HG03521 (cell line): ENCODE results near the gene ATXN1.

ENCODE experiments used
- ATAC-seq: cut with Tn5 transposase; IDR thresholded peaks from one replicate; pipeline ENCODE4 v1.9.1; 2021; ENCODE audit warnings: mild to moderate bottlenecking, moderate library complexity; ENCODE audit not compliant: unreplicated experiment

The ATXN1 gene

DNA sequence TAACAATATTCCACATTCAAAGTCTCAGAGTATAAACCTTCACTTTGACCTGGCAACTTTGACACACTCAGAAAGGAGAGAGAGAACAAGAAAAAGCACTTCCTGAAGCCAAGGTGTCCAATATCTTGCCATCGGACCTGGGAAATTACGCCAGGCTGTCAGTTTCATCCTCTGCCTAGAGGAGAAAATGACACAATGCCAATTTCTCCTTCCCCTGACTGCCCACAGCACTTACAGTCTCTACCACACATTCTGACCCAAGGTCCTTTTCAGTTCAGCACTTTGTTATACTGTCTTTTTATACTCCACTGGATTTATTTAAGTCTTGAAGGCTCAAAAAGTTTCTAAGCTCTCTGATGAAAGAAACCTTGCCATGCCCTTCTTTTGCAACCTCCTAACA, 272.4 kb downstream of the ATXN1 start:
- ATAC-seq: no peak

DNA sequence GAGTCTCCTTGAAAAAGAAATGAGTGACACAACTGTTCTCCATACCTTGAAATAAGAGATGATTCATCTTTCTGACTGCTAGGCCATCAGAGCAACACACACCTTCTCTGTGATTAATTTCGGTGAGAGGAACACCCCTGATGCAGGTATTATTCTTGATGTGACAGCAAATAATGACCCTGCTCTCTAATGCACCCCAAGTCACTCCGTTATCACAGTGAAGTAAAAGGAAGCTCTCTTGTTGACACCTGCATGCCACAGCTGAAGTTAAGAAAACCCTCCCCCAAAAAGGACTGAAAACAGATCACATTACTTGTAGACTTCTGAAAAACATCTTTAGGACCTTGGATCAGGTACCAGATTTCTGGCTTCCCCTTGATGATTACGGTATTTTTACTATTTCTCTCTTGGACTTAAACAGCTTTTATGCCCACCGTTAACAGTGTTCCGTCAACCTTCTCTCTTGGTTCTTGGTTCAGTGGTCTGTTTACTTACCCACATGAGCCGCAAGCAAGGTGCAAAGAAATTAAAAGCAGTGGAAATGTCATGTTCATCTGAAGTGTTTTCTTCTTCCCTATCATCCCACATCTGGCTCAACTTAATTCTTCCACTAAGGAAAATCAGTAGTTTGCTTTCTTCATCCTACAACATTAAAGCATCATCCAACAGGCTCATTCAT, 273.1 kb downstream of the ATXN1 start:
- ATAC-seq: no peak

DNA sequence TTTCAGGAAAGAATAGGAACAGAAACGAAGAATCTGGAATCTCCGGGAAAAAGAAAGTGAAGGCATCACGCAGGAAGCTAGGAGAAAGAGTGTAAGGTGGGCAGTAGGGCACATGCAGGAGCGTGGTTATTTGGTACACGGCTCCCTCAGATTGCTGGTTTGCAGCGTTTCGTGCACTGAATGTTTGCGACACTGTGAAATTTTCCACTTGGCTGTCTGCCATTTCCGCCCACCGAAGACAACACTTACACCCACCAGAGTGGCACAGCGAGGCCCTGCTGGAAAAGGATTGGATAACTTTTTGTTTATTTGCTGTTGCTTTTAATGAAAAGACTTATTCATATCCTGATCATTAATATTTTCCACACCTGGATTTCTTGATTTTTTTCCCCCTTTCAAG, 274.6 kb downstream of the ATXN1 start:
- ATAC-seq: no peak

DNA sequence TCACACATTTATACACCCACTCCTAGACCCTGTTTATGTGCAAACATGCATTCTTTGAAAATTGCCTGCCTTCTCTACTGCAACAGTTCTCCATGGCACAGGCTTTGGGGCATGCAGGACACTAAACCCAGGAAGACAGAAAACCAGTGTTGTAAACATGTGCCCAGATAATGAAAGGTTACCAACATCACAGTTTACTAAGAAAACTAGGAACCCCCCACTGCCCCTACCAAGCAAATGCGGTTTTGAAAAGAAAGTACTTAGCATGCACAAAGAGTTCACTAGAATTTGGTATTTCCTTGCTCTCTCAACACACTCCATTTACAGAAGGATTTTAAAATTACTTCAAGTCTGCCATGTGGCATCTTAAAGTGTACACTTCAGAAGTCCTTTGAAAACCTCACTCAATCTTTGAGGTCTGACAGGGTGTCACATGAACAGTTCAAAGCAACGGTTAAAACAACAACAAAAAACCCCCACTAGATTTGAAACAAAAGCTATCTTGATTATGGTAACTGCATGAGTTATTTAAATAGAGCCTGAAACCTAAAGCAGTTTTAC, 277.9 kb downstream of the ATXN1 start:
- no peak for ATAC-seq

DNA sequence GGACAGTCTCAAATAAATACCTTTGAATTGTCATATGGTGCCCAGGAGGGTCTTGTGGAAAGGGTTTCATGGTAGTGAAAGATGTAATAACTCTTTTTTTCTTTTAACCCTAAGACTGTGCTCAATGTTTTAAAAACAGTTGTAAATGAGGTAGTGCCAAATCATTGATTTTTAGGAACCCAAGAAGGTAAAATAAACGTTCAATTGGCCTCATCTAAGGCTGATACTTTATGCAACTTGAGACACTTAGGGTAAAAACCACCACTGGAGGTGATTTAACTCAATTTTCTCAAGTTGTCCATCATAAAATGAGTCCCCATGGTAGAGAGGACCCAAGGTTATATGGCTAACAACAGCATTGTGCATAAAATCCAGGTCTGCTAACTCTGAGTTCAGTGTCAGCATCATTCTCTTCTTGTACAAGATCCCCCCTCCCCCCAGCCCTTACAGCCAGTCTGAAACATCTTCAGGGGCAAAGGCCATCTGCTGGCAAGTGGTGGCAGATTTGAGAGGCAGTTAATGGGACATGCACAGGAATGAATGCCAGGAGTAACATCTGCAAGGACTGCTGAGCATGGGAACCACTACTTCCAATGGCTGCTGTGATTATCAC, 278.5 kb downstream of the ATXN1 start:
- ATAC-seq: no peak

DNA sequence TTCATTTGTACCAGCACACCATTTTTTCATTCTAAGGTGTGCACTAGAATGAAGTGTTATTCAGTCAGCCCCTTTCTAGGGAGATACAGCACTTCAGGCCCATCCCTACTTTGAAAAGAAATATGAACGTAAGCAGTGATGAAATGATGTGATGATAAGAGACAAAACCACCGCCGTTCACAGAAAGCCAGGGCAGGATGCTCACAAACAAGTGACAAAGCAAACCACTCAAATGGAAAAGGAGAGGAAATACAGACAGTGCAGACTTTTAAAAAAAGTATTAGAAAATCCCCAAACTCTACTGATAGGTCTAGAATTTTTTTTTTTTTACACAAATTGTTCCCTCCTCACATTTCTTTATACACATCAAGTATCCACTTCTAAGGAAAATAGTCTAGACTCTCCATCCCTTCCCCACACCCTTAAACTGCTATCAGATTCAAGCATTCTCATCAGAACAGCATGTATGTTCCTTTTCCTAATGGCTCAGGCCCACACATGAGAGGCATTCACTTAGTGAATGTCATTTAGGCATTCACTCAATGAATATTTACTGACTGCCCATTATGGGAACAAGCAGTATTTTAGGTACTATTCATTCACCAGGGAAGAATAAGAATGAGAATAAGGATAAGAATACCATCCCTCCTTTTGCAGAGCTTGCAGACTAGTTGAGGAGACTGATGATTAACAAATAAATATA, 279.4 kb downstream of the ATXN1 start:
- no peak for ATAC-seq

DNA sequence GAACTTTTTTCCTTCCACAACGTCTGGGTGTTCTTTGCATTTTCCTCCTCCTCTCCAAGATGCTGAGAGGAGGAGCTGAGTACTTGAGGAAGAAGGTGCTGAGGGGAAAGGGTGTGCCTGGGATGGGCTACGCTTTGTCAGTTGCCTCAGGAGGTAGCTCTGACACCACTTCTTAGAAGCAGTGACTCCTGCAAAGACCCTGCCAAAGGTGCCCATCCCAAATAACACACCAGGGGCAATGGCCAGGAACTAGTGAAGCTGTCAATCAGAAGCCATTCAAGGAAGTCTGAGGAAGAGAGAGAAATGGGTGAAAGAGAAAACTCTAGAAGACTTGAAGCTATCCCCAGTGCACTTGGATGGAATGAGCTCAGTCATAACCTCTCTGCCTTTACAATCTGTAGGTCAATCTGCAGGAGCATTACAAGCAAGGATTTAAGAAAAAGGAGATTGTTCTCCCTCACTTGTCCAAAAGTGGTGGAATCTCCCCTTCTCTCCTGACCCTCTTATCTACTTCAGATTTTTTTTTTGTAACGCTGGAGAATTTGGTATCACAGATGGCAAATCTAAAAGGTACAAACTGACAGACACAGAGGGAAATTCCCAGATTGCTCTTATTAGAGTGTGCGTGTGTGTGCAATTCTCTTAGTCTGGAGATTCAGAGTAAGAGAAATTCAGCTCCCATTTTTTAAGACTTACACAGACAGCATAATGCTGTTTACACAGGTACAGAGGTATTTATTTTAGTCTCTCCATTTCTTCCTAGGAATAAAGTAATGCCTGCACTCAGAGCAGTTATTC, 280.3 kb downstream of the ATXN1 start:
- no peak for ATAC-seq

DNA sequence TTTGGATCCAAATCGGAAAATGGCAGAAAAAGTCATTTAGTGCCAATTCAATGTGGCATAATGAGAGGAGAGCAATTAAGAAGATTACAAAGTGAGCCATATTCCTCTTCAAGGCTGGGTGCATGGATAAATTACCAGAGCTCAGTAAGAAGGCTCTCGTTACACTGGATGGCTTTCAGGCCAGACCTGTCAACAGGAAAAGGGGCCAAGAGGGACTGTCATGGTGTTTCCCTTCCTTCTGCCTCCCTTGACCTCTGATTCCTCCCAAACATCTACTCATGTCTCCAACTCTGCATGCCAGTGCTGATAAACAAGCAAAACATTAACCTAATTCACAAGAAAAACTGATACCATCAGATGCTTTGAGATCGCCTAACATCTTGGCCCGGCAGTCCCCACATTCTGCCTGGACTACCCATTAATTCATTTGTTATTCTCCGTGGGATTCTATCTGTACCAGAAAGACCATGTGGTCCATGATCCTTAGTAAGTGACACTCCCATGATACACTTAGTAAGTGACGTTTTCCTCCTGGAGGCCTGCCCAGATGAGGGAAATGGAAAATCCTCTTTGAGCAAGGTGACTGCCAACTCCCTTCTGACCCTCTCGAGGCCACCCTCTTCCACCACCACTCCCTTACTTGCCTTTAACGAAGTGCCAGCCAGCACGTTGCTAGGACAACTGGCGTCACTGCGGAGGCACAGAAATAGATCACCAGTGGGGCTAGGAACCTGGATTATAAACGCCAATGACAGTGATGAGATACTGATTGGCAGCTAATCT, 283.7 kb downstream of the ATXN1 start:
- ATAC-seq: no peak

DNA sequence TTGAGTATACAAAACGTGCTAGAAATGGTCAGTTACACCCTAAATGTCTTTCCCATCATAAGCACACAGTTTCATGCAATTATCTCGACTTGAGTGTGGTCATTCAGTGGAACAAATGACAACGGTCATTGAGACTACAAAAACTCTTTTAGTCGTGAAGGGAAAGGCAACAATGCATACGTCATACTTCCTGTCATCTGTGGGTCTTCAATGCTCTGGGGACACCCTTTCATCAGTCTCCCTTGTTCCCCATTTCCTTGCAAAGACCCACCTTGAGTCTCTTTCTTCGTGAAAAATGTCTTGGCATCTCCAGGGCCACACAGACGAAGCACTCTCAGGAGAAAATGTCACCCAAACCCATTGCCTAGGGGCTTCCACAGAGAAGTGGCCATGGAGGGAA, 284.4 kb downstream of the ATXN1 start:
- ATAC-seq: no peak

DNA sequence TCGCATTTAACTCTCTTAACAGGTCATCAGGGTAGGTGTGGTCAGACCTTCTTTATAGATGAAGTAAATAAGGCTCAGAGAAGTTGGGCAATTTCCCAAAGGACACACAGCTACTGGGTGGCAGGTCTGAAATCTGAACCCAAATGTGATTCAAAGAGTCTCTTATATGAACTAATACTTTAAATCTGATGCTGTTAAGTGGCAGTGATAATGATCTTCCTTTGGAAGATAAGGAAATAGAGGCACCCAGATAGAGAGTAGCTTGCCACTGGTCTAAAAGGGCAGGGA, 285.8 kb downstream of the ATXN1 start:
- no peak for ATAC-seq

DNA sequence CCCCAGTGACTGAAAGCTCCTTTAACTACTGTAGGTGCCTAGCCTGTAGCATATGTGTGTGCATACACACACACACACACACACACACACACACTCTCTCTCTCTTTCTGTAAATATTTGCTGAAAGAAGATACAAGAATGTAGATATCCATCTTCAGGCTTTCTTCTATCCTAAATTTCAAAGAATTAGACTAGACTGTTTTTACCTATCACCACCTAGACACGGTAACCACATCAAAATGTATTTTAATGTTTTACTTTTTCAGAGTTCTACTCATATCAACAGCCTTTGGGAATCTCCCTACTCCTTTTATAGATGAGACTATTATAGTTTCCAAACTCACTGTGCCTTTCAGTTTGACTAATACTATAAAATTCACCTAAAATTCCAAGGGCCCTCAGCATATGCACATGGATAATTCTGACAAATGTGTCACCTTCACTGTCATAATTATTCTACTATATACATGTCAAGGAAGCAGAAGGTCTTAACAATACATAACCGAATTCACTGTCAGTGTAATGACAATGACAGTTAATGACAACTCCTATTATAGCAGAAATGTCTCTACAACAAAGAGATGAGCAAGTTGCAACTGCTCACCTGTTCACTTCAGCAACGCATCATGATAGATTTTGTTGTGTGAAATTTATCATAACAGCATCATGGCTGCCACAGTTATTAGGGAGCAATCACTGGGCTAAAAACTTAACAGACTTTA, 286.3 kb downstream of the ATXN1 start:
- no peak for ATAC-seq

DNA sequence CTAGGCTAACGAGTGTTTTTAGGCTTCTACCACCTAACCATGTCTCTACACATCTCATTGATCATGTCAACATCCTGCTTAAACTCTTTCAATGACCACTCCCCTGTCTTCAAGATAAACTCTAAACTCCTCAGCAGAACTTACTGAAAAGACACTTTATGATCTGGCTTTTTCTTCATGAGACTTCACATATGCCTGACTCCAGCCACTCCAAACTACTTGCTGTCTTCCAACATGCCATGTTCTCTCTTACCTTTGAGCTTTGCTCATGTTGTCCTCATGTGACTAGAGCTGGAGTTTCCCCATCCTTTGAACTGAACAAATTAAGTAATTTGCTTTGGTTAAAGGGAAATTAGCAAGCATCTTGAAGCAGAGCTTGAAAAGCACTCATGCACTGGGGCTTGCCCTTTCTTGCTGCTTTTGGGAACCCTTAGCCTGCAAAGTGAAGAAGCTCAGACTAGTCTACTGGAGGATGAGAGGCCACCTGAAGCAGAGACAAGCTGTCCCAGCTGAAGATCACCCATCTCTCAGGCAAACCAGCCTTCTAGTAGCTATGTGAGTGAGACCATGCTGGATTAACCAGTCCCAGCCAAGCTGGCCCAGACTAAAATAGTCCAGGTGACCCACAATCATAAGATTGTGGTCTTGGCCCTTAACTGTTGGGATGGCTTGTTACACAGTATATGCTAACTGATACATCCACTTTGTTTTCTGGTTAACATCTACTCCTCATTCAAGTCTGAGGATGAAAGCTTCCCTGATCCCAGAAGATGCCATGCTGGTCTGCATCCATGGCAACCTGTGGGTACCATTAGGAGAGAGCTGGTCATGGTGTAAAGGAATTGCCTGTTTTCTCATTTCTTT, 287.1 kb downstream of the ATXN1 start:
- no peak for ATAC-seq

DNA sequence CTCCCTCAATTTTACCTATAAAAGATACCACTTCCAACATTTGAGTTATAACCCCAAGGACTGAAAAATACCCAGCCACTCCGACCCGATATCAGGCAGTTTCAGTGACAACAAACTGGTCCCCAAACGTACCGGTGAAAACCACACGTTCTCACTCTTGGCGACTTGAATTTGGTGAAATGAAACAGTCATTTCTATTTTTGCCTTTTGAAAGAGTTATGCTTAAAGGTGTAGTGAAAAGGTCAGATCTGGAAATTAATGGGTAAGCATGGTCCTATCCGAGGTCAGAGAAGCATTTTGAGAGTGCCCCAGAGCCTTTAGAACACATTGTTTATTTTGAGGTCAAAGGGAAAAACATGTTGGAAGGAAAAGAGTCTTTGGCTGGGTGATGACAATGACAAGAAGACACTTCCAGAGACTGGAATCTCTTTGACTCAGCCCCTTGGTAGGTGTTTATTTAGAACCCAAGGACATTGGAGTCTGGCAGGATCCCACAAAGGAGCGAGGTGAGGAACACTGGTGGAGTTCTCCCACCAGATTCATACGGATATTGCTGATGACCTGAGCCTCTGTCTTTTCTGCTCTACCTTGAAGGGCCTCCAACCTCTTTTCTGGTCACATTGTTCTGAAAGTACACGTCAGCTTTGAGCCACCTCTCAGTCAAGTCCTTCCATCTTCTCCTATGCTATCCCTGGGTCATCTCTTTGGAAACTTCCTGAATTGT, 287.9 kb downstream of the ATXN1 start:
- ATAC-seq: peak; percentile 30

DNA sequence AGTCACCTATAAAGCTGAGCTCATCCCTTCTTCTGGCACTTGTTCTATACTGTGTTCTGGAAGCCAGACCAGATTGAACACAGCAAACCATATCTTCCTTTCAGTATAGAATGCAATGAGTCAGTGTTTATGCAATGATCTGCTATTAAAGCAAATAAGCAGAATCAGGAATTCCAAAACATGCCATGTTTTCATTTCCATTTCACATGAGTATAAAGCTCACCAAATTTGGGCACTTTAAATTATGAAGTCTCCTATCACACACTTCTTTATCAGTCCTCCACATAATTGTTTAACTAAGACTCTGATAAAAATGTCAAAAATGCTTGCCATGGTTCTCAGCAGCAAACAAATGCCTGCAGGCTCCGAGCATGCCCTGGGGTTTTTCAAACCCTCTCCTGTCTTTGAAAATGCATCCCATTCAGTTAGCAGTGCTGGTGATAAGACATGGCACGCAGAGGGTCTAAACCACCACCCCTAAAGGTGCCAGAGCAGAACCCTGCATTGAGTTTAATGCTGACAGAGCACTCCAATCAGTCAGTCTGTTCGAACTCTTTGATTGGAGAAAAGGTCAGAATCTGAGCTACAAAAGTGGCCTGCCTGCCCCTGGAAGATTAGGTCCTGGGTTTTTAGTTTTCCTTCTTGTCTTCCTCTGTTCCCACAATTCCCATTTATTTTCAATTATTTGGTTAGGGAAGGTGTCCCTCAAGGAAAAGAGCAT, 288.8 kb downstream of the ATXN1 start:
- no peak for ATAC-seq

DNA sequence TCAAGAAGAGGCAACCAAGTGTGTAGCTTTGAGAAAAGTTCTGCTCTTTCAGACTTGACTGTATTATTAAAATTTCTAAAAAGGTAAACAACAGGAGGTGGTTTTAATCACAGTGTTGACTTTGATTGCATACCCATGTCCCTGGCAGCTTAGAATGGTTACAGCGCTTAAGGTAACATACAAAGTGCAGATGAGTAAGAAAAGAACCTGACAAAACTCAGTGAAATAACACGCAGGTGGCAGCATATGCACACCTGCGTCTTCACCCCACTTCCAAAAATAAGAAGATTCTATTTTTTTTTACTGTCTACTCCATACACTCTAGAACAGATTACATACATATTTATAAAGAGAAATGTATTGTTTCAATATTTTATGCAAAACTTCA, 289.4 kb downstream of the ATXN1 start:
- no peak for ATAC-seq

DNA sequence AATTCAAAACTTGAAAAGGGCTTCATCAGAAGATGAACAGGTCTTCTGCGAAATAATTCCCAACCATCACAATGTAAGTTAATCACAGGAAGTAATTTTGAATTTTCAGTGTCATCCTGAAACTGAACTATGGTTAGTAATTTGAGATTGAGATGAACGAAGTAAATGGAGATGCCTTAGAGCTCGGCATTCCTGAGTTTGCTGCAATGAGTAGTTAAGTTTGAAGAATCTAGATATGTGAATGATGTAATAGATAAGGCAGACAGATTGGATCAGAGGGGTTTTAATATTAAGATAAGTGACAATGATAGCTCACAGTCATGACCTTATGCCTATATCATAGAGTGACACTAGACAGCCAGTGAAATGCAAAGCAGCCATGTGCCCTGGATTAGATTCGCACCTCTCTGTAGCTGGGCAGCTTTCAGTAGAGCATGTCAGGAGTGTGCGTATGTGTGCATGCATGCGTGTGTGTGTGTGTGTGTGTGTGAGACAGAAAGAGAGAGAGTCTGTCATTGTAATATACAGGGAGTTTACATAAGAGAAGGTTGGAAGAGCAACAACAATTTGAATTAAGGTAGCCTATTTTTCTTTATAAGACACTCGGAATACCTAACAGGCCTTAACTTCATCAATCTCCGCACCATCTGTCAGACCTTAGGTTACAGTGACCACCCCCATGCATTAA, 289.9 kb downstream of the ATXN1 start:
- ATAC-seq: peak; percentile 56

DNA sequence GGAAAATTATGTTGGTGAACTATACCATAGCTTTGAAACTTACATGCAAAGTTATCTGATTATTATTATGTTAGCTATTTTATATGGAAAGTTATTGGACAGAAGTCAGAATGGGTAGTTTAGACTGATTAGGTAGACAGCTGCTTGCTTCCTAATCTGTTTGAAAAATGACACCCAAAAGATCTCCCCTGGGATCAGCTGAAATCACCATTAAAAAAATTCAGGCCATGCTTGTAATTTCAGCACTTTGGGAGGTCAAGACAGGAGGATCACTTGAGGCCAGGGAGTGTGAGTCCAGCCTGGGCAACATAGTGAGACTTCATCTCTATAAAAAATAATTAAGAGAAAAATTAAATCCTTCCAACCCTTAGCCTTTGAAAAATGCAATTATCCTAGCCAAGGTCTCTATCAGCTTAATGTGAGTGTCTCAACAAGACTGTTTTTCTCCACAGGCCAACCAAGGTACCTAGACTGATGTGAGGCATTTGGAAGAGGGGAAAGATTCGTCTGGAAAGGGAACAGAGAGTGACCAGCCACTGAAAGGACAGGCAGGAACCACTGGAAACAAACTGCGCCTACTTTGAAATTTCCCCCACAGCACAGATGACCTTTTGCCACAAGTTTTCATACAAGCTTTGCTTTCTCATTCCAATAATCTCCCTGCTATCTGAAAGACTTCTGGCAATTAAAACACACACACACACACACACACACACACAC, 290.6 kb downstream of the ATXN1 start:
- ATAC-seq: no peak
